ENCODE data around the gene SYT17. TPM values are rescaled to one million over a fixed set of nuclear protein-coding genes. Genes with fewer than 3 reads are reported as not detected.

Gene SYT17
- total RNA-seq, 4 donors from 2014 or later: 4.2 to 30.5 (median 9.6) TPM

- no peaks in the 10 kb centered on the region for H3K36me3 ChIP-seq
- H3K9me3 ChIP-seq: no peaks in the 10 kb centered on the region
- no peaks in the 10 kb centered on the region for H3K4me1 ChIP-seq
- TF ChIP-seq, protein P1, sequence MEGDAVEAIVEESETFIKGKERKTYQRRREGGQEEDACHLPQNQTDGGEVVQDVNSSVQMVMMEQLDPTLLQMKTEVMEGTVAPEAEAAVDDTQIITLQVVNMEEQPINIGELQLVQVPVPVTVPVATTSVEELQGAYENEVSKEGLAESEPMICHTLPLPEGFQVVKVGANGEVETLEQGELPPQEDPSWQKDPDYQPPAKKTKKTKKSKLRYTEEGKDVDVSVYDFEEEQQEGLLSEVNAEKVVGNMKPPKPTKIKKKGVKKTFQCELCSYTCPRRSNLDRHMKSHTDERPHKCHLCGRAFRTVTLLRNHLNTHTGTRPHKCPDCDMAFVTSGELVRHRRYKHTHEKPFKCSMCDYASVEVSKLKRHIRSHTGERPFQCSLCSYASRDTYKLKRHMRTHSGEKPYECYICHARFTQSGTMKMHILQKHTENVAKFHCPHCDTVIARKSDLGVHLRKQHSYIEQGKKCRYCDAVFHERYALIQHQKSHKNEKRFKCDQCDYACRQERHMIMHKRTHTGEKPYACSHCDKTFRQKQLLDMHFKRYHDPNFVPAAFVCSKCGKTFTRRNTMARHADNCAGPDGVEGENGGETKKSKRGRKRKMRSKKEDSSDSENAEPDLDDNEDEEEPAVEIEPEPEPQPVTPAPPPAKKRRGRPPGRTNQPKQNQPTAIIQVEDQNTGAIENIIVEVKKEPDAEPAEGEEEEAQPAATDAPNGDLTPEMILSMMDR (IDR thresholded peaks at IDR 0.05): no peak
- no peak for TF ChIP-seq POLR2A (IDR thresholded peaks at IDR 0.05)
- DNase-seq: no peak
- H3K27ac ChIP-seq: no peak overlapping the region
- H3K27me3 ChIP-seq: no peaks in the 10 kb centered on the region
- H3K4me3 ChIP-seq: no peak overlapping the region
These were observed 147.9 kb downstream of the SYT17 start for GRCh38 chr16:19315889-19316433.

DNA sequence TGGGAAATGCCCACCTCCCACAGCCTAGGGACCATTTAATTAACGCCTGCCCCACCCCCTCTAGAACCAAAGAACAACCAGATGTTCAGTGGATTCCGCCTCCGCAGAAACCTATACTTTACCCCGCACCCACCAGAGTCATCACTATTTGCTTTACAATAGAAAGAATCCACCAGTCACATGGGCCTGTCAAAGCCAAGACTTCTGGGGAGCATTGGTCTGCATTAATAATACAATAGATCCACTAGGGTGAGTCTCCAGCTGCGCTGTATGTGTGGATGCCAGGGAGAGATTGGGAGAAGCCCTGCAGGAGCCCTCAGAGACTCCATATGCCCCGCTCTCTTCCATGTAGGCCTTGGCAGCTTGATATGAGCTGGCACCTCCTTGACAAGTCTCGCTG, 148.8 kb downstream of the SYT17 start:
- H3K27me3 ChIP-seq: no peaks in the 10 kb centered on the region
- no peak overlapping the region for H3K27ac ChIP-seq
- no peak for DNase-seq
- TF ChIP-seq, protein P1 (IDR thresholded peaks at IDR 0.05): no peak
- no peak for TF ChIP-seq POLR2A (IDR thresholded peaks at IDR 0.05)
- H3K36me3 ChIP-seq: no peaks in the 10 kb centered on the region
- no peaks in the 10 kb centered on the region for H3K9me3 ChIP-seq
- no peaks in the 10 kb centered on the region for H3K4me1 ChIP-seq
- H3K4me3 ChIP-seq: no peak overlapping the region

Other genes with a start within 250 kb of the SYT17 start
- 100 to 1,000 TPM; 129 to 157 (median 137) TPM for gene SMG1, start 241.8 kb upstream of the SYT17 start, total RNA-seq
- gene TMC7, start 184.3 kb upstream of the SYT17 start, total RNA-seq: 1 to 10 TPM; 2.5 to 7.0 (median 5.6) TPM
- gene COQ7, start 100.6 kb upstream of the SYT17 start, total RNA-seq: 10 to 100 TPM; 16.5 to 29.1 (median 20.6) TPM
- 10 to 100 TPM; 23.6 to 38.9 (median 32.5) TPM for gene ITPRIPL2, start 54.3 kb upstream of the SYT17 start, total RNA-seq
- not detected for gene CLEC19A, start 117.5 kb downstream of the SYT17 start, total RNA-seq
- 100 to 1,000 TPM in 3 of 4 donors, 10 to 100 TPM in 1; 26.4 to 218 (median 175) TPM for gene TMC5, start 249.6 kb downstream of the SYT17 start, total RNA-seq

Data from Peyer's patch (tissue), 4 donors.